GM12878 (cell line): ENCODE data around the gene TMEM132D. TPM values are rescaled to one million over a fixed set of nuclear protein-coding genes. Genes with fewer than 3 reads are reported as not detected.

Experiments
- ATAC-seq: fragments of 200-7000 bp; cut with Tn5 transposase; 3 replicates; pipeline ENCODE4 v1.9.1; 2020; ENCODE audit warnings: mild to moderate bottlenecking, moderate library complexity
- BruUV-seq: library from RNA; stranded (reverse); fragments of 400-500 nt; replicated peaks from 2 replicates; lab custom pipeline; 2021; lab: Mats Ljungman, UMichigan
- CTCF ChIA-PET: fragments of 300-600 bp; sonication (Branson Sonifier 250); formaldehyde crosslinking; extraction: SDS; loops from one replicate; lab custom pipeline; 2021; ENCODE audit warnings: inconsistent platforms; lab: Yijun Ruan, JAX
- POLR2A ChIA-PET: fragments of 350-600 bp; formaldehyde crosslinking; extraction: SDS; loops from one replicate; lab custom pipeline; 2021; ENCODE audit warnings: inconsistent platforms; lab: Charles Lee
- RAD21 ChIA-PET: fragments of 300-600 bp; sonication (Branson Sonifier 250); formaldehyde crosslinking; loops from one replicate; lab custom pipeline; 2023; ENCODE audit warnings: antibody characterized with exemption; ENCODE audit not compliant: unreplicated experiment; lab: Charles Lee
- SMC1A ChIA-PET: fragments of 300-600 bp; sonication (Branson Sonifier 250); formaldehyde crosslinking; loops from one replicate; lab custom pipeline; 2023; ENCODE audit not compliant: unreplicated experiment, uncharacterized antibody; lab: Charles Lee
- DNase-seq: peaks from one replicate; pipeline ENCODE4 v3.0.0-alpha.2; 2011; ENCODE audit warnings: low read depth, low spot score
- FAIRE-seq: peaks from 3 replicates; lab custom pipeline; 2011; peaks lifted over from hg19 to GRCh38; lab: Jason Lieb, UNC
- H2AFZ ChIP-seq: 2 replicates; pipeline ENCODE4 v1.6.0; 2011; ENCODE audit warnings: low read depth, low read length, control low read depth; ENCODE audit not compliant: control insufficient read depth
- H3K27ac ChIP-seq: 2 replicates; pipeline ENCODE4 v1.5.1; 2011; ENCODE audit warnings: control low read depth; ENCODE audit not compliant: control insufficient read depth, insufficient read depth
- H3K27me3 ChIP-seq, 2 experiments: replicated peaks in 1 of 2; 2 replicates each; pipeline versions ENCODE4 v1.6.0 to v1.6.1; 2011; ENCODE audit warnings: low read length in 1 of 2; ENCODE audit not compliant: control insufficient read depth in 2 of 2, insufficient read depth in 2 of 2
- H3K36me3 ChIP-seq, 2 experiments: 2 replicates each; pipeline ENCODE4 v1.5.1; 2011; ENCODE audit warnings: low read length in 1 of 2; ENCODE audit not compliant: control insufficient read depth in 2 of 2, insufficient read depth in 2 of 2
- H3K4me1 ChIP-seq: 2 replicates; pipeline ENCODE4 v1.6.1; 2011; ENCODE audit warnings: mild to moderate bottlenecking, low read length, moderate library complexity, mixed read lengths; ENCODE audit not compliant: control insufficient read depth, insufficient read depth
- H3K4me2 ChIP-seq: 2 replicates; pipeline ENCODE4 v1.6.0; 2011; ENCODE audit warnings: control low read depth; ENCODE audit not compliant: control insufficient read depth, insufficient read depth
- H3K4me3 ChIP-seq: fragments of 200-600 bp; sonication (generic); 2 replicates; pipeline ENCODE4 v1.5.1; 2016
- H3K79me2 ChIP-seq: 2 replicates; pipeline ENCODE4 v1.6.0; 2011; ENCODE audit warnings: low read length; ENCODE audit not compliant: control insufficient read depth, insufficient read depth
- H3K9ac ChIP-seq: 2 replicates; pipeline ENCODE4 v1.8.0; 2011; ENCODE audit warnings: low read length, control low read depth, mixed read lengths; ENCODE audit not compliant: control insufficient read depth, insufficient read depth
- H3K9me3 ChIP-seq: replicated peaks from 3 replicates; pipeline ENCODE4 v1.5.1; 2011; ENCODE audit warnings: mild to moderate bottlenecking, low read length; ENCODE audit not compliant: control insufficient read depth, insufficient read depth
- H4K20me1 ChIP-seq: 2 replicates; pipeline ENCODE4 v1.6.0; 2011; ENCODE audit not compliant: control insufficient read depth, insufficient read depth
- IKZF1 ChIP-seq: fragments of 450-650 bp; conservative IDR thresholded peaks from 2 replicates; pipeline ENCODE4 v1.6.1; 2017; ENCODE audit warnings: antibody characterized with exemption, mild to moderate bottlenecking
- MTA2 ChIP-seq: fragments of 450-650 bp; IDR thresholded peaks from 2 replicates; pipeline ENCODE4 v1.6.1; 2016; ENCODE audit warnings: low read depth, mild to moderate bottlenecking, moderate library complexity
- POLR2AphosphoS2 ChIP-seq: IDR thresholded peaks from 2 replicates; pipeline ENCODE4 v1.6.1; 2011; ENCODE audit warnings: low read depth, mild to moderate bottlenecking, low read length, improper control_type of control experiment, moderate library complexity
- RELA ChIP-seq: fragments of 450-650 bp; IDR thresholded peaks from 2 replicates; pipeline ENCODE4 v1.8.0; 2014; ENCODE audit warnings: borderline replicate concordance; ENCODE audit not compliant: partially characterized antibody
- ZNF592 ChIP-seq: fragments of 450-650 bp; IDR thresholded peaks from 2 replicates; pipeline ENCODE4 v1.6.1; 2017; ENCODE audit warnings: mild to moderate bottlenecking, moderate library complexity
- ZZZ3 ChIP-seq: IDR thresholded peaks from 2 replicates; pipeline ENCODE4 v1.6.1; 2011; ENCODE audit warnings: low read depth; ENCODE audit not compliant: control insufficient read depth, insufficient read length
- WGBS: methylation state at CpG from one replicate; pipeline ENCODE4 v1.1.6; 2016; ENCODE audit warnings: low lambda C conversion rate; ENCODE audit not compliant: insufficient replicate concordance, insufficient coverage; ENCODE audit errors: missing lambda C conversion rate; 5-methylcytosine and 5-hydroxymethylcytosine counted together
- in situ Hi-C: fragments of 300-500 bp; cut with MboI; formaldehyde crosslinking; loops from 9 replicates; pipeline ENCODE4 v1.14.3; 2018; ENCODE audit warnings: mixed read lengths
- intact Hi-C: fragments of 100-400 bp; cut with micrococcal nuclease; formaldehyde crosslinking; loops from one replicate; pipeline ENCODE4 v1.14.2; 2022; ENCODE audit not compliant: unreplicated experiment
- polyA plus RNA-seq, 11 experiments: library from polyadenylated mRNA; depleted of rRNA in 4 of 11; unstranded in 6 of 11; stranded (reverse) in 5 of 11; fragments of >200 nt; fragmentation: Nextera tagmentation in 4 of 11; fragmentation: Illumina TruSeq in 1 of 11; extraction: Ambion mirVana in 4 of 11; extraction: Trizol in 1 of 11; gene quantifications; 1 replicate in 1 of 11; 2 replicates in 10 of 11; pipeline versions ENCODE4 v1.2.1 to v1.2.3, GENCODE V29; 2011 to 2016; ENCODE audit warnings: inconsistent platforms in 2 of 11, missing spikeins in 2 of 11, low read depth in 1 of 11
- total RNA-seq, 4 experiments: library from RNA; depleted of rRNA in 3 of 4; stranded (reverse); fragments of >200 nt in 3 of 4; fragmentation: Illumina TruSeq in 1 of 4; extraction: Trizol in 1 of 4; gene quantifications; 2 replicates each; pipeline versions ENCODE4 v1.2.1 to v1.2.3, GENCODE V29; 2013 to 2021
- TF ChIP-seq, protein P1 (sequence below): fragments of 450-650 bp; IDR thresholded peaks from 2 replicates; pipeline ENCODE4 v1.6.1; 2017; ENCODE audit warnings: antibody characterized with exemption, mild to moderate bottlenecking, moderate library complexity

The TMEM132D gene
- total and polyA plus RNA-seq, 10 of the 15 experiments (the other 5 are each of a cell fraction or from before 2014, with no cell fraction given), result under 0.01 to 0.12 (median 0.02) TPM; not detected in 3

GRCh38 chr12:129556082-129556481 lies 347.7 kb downstream of the TMEM132D start:
- ATAC-seq, result no peak
- Histone ChIP-seq H3K4me3 (no peak overlapping the region), H3K9ac (no peak overlapping the region), H4K20me1 (no peaks in the 10 kb centered on the region), H3K4me2 (no peak overlapping the region), H3K36me3 (no peaks in the 10 kb centered on the region), H3K27ac (no peak overlapping the region), H2AFZ (no peak overlapping the region), H3K27me3 (no peaks in the 10 kb centered on the region), H3K9me3 (no peaks in the 10 kb centered on the region; the same call in 2 of the 3 replicates), H3K4me1 (no peaks in the 10 kb centered on the region), H3K79me2 (no peaks in the 10 kb centered on the region)
- no peak for FAIRE-seq
- intact Hi-C loops (no loop called here), in situ Hi-C loops (no loop called here)
- SMC1A ChIA-PET, result no interaction called here
- 24% methylated on average over 9 of the region's 9 CpGs for WGBS
- TF ChIP-seq ZZZ3 (no peak), POLR2AphosphoS2 (no peak), RELA (no peak), MTA2 (no peak), IKZF1 (no peak)
- no TSS peak for BruUV-seq
- no peak for DNase-seq
- CTCF ChIA-PET, result no interaction called here
- RAD21 ChIA-PET, result no interaction called here
- POLR2A ChIA-PET, result no interaction called here

GRCh38 chr12:129552996-129553750 lies 350.7 kb downstream of the TMEM132D start:
- Histone ChIP-seq H4K20me1 (no peaks in the 10 kb centered on the region), H3K79me2 (no peaks in the 10 kb centered on the region), H3K9me3 (no peaks in the 10 kb centered on the region; the same call in 2 of the 3 replicates), H3K27ac (no peak overlapping the region), H3K4me1 (no peaks in the 10 kb centered on the region), H3K4me3 (no peak overlapping the region), H3K9ac (no peak overlapping the region), H2AFZ (no peak overlapping the region), H3K4me2 (no peak overlapping the region), H3K36me3 (no peaks in the 10 kb centered on the region), H3K27me3 (no peaks in the 10 kb centered on the region)
- no TSS peak for BruUV-seq
- POLR2A ChIA-PET, result no interaction called here
- ATAC-seq (no peak), DNase-seq (no peak), FAIRE-seq (no peak)
- SMC1A ChIA-PET, result no interaction called here
- in situ Hi-C loops (no loop called here), intact Hi-C loops (no loop called here)
- WGBS, result 34% methylated on average over 19 of the region's 19 CpGs
- RAD21 ChIA-PET, result no interaction called here
- CTCF ChIA-PET, result interaction anchor here (0.5 kb wide), 1 partner anchor 379 kb away, joined by 4 read pairs; no protein-coding TSS in a partner anchor
- no peak for TF ChIP-seq ZNF592
- TF ChIP-seq, protein P1, sequence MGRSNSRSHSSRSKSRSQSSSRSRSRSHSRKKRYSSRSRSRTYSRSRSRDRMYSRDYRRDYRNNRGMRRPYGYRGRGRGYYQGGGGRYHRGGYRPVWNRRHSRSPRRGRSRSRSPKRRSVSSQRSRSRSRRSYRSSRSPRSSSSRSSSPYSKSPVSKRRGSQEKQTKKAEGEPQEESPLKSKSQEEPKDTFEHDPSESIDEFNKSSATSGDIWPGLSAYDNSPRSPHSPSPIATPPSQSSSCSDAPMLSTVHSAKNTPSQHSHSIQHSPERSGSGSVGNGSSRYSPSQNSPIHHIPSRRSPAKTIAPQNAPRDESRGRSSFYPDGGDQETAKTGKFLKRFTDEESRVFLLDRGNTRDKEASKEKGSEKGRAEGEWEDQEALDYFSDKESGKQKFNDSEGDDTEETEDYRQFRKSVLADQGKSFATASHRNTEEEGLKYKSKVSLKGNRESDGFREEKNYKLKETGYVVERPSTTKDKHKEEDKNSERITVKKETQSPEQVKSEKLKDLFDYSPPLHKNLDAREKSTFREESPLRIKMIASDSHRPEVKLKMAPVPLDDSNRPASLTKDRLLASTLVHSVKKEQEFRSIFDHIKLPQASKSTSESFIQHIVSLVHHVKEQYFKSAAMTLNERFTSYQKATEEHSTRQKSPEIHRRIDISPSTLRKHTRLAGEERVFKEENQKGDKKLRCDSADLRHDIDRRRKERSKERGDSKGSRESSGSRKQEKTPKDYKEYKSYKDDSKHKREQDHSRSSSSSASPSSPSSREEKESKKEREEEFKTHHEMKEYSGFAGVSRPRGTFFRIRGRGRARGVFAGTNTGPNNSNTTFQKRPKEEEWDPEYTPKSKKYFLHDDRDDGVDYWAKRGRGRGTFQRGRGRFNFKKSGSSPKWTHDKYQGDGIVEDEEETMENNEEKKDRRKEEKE, result no peak
